GM19395 (cell line): ENCODE data around the gene TMEM125.

ENCODE experiments used
- ATAC-seq: cut with Tn5 transposase; IDR thresholded peaks from one replicate; pipeline ENCODE4 v1.9.1; 2021; ENCODE audit warnings: mild to moderate bottlenecking, moderate library complexity; ENCODE audit not compliant: unreplicated experiment

Gene TMEM125

DNA sequence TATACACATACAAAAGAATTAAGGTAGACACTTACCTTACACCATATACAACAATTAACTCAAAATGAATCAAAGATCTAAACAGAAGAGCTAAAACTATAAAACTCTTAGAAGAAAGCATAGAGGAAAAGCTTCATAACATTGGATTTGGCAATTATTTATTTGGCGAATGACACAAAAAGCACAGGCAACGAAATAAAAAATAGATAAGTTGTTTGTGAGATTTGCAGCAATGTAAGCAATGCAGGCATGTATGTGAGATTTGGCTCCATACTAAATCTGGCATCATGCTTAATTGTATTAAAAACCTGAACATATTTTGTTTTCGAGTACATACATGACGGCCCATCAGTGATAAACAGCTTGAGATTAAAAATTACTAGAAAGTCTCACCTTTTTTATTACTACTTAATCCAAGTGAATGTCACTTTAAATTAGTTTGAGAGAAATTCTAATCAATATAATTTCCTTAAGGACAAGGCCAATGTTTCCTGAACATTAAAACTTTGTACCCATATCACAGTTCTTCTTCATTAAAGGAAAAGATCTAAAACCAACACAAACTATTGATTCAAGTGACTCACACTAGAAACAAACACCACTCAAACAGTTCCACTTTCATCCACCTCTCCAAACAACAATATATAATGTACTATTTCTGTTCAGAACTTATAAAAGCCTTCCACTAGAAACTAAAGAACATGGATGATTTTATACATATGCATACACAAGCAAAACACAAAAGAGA lies 23.1 kb upstream of the TMEM125 start:
- no peak for ATAC-seq

GRCh38 chr1:43247256-43247921 lies 22.4 kb upstream of the TMEM125 start:
- no peak for ATAC-seq

- no peak for ATAC-seq
These were observed 19.4 kb upstream of the TMEM125 start for GRCh38 chr1:43250351-43250761.

DNA sequence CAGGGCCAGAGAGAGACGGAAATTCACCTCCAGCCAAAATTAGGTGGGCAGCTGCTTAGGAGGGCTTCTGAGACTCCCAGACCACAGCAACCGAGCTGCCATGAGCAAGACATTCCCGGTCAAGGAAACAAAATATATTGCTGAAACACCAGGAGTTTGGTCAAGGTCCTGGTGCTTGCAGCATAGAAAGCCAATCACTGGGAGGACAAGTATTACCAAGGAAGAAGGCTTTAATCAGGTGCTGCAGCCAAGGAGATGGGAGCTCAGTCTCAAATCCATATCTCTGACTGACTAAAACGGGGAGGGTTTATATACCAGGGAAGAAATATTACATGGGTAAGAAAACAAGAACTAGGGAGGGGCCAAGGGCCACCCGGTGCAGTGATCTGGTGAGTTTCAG lies 18.8 kb upstream of the TMEM125 start:
- ATAC-seq, result no peak

- no peak for ATAC-seq
These were observed 17.6 kb upstream of the TMEM125 start for GRCh38 chr1:43252225-43252624.

DNA sequence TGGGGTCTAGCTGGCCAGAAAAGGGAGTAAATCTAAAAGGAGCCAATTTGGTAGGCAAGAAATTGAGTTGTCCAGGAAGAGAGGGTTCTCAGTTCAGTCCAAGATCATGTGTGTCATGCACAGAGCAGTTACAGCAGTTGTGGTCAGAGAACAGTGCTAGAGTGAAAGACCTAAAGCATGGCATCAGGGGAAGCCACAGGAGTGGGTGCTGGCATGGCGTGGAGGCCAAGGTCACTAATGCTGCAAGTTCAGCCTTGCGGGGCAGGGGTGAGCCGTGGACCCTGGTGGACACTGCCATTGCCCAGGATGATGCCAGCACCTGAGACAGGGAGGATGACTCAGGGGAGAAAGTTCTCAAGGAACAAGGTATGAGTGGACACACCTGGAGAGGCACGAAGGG lies 16.6 kb upstream of the TMEM125 start:
- no peak for ATAC-seq

- ATAC-seq, result no peak
These were observed 15.9 kb upstream of the TMEM125 start for GRCh38 chr1:43253876-43254275.

DNA sequence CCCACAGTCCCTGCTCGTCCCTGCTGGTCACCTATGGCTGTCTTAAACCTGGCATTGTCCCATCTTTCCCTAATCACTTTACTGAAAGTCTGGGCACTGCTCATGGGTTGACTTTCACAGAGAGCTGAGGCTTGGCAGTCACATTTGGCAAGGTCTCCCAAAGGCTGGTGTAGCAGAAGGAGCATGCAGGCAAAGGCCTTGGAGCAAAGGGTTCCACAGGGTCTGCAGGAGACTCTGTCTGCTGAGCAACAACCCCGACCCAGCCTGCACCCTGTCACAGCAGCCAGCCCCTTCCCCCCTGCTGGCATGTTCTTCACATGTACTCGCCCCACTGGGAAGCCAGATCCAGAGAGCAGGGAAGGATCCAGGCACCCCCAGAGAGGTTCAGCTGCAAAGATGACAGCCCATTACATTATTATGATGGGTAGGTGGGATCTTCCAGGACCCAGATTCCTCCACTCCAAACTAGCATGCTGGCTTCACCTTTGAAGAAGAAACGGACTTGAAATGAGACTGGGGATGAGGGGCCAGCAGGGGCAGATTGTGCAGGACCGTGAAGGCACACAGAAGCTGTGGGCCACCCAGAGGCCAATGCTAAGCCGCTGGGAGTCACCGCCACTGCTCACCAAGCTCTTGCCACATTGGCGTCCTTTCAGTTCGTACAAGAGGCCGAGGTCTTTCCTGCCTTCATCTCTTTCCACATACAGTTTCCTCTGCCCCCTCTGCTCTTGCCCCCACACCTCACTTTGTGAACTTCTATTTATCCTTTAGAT lies 14.2 kb upstream of the TMEM125 start:
- ATAC-seq, result no peak

DNA sequence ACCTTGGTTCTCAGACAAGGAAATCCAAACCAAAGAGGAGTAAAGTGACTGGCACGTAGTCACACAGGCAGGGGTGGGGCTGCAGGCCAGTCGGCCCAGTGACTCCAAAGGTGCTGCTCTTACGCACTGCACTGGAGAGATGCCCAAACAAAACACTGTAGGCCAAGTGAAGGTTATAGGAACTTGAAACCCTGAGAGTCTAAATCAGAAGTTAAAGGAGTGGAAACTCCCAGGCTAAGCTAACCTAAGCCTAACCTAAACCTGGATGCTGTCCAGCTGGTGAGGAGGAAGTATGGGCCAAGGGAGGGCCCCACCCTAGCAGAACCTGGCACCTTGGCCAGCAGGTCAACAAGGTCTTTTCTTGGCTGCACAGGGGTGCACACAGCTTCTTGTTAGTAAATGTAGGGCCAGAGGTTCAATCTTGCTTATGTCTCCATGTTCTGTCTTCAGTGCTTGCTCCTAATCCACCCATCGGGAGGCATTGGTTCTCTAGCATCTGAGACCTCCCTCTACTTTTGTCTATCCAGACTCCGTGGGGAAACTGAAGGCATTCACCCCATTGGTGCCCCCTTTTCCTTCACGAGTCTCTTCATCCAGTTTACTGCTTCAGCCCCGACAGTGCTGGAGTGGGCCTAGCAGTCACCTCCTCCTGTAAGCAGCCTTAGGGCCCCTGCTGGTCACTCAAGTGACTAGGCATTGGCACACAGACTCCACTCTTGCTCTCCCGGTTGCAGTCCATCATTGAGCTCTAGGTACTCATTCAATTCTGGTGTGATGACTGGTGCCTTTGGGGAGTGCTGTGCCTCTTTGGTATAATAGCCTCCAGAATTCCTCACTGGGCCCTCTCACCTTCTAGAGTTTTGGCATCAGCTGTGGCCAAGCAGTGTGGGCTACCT lies 12.9 kb upstream of the TMEM125 start:
- no peak for ATAC-seq

GRCh38 chr1:43258370-43258769 lies 11.4 kb upstream of the TMEM125 start:
- no peak for ATAC-seq

- no peak for ATAC-seq
These were observed 4.4 kb upstream of the TMEM125 start for GRCh38 chr1:43265431-43265830.

GRCh38 chr1:43266881-43267280 lies 2.9 kb upstream of the TMEM125 start:
- no peak for ATAC-seq

- no peak for ATAC-seq
These were observed 2.4 kb upstream of the TMEM125 start for GRCh38 chr1:43267291-43267805.

- ATAC-seq, result no peak
These were observed 1.9 kb upstream of the TMEM125 start for GRCh38 chr1:43267818-43268425.

DNA sequence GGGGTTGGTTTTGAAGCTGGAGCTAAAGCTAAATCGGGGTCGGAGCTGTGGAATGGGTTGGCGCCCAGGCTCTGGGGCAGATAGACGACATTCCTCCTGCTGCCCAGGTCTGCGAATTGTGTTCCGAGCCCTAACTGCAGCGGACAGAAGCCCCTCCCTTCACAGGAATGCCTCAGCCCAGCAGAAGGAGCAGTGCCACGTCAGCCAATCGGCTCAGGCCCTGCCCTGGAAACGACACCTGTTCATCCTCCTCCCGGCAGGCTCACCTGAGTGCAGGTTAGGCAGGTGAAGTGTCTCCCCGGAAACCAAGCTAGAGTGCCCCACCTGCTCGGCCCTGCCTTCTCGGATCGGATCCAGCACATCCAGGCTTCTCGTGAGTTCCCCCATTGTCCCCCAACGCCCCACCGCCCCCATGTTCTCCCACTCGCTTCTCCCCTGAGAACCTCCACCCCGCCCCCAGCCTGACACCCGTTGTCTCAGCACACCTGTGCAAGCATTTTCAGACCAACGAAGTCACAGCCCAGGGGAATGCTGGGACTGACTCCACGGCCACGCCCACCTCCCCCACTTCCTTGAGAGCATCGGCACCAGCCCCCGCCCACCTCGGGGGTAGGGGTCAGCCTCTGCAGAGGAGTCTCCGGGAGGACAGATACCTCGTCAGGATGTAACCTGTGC lies 775 bp downstream of the TMEM125 start:
- no peak for ATAC-seq

GRCh38 chr1:43271186-43272118 lies 1.7 kb downstream of the TMEM125 start:
- ATAC-seq, result no peak

DNA sequence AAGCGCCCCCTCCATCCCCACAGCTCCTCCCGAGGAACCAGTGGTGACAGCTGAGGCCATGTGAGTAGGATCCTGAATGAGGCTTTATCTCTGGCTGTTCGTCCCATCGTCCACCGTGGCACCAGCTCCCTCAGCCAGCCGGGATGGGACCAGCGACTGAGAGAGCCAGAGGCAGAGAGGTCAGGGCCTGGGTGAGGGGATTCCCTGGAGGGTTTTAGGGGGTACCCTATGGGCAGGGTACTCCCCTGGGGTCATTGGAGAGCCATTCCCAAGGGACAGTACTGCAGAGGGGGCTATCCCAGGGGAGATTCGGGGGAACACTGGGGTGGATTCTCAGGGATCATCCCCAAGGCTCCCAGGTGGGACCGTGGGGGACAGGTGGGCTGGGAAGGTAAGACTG lies 2.4 kb downstream of the TMEM125 start:
- no peak for ATAC-seq
